HG03108 (cell line): ENCODE data around the gene GALNT18.
"Not testable (repeated sequence)": the region's sequence is repeated elsewhere in the genome, so short reads cannot be mapped to it uniquely, and the experiment has no call there.

ENCODE experiments used
- ATAC-seq: cut with Tn5 transposase; IDR thresholded peaks from one replicate; pipeline ENCODE4 v1.9.1; 2021; ENCODE audit warnings: moderate library complexity; ENCODE audit not compliant: unreplicated experiment

Gene GALNT18

GRCh38 chr11:11468954-11469353 lies 152.9 kb downstream of the GALNT18 start:
- ATAC-seq = no peak

GRCh38 chr11:11467312-11467711 lies 154.5 kb downstream of the GALNT18 start:
- no peak for ATAC-seq

GRCh38 chr11:11464555-11464954 lies 157.2 kb downstream of the GALNT18 start:
- no peak for ATAC-seq

- ATAC-seq = no peak
These were observed 158.4 kb downstream of the GALNT18 start for GRCh38 chr11:11463405-11463804.

- ATAC-seq = no peak
These were observed 160.3 kb downstream of the GALNT18 start for GRCh38 chr11:11461473-11461872.

GRCh38 chr11:11459578-11459977 lies 162.2 kb downstream of the GALNT18 start:
- no peak for ATAC-seq

- ATAC-seq = no peak
These were observed 163.3 kb downstream of the GALNT18 start for GRCh38 chr11:11458485-11458884.

- ATAC-seq = no peak
These were observed 163.8 kb downstream of the GALNT18 start for GRCh38 chr11:11458001-11458400.

GRCh38 chr11:11456866-11457265 lies 164.9 kb downstream of the GALNT18 start:
- no peak for ATAC-seq

- no peak for ATAC-seq
These were observed 167.1 kb downstream of the GALNT18 start for GRCh38 chr11:11454671-11455223.

- ATAC-seq = peak; percentile 90
These were observed 170.3 kb downstream of the GALNT18 start for GRCh38 chr11:11451501-11452005.

- no peak for ATAC-seq
These were observed 171.0 kb downstream of the GALNT18 start for GRCh38 chr11:11450744-11451362.

- ATAC-seq = no peak
These were observed 172.5 kb downstream of the GALNT18 start for GRCh38 chr11:11449327-11449726.

- ATAC-seq = no peak
These were observed 173.2 kb downstream of the GALNT18 start for GRCh38 chr11:11448626-11449025.

- ATAC-seq = not testable (repeated sequence)
These were observed 174.2 kb downstream of the GALNT18 start for GRCh38 chr11:11447601-11448000.

GRCh38 chr11:11446967-11447366 lies 174.8 kb downstream of the GALNT18 start:
- no peak for ATAC-seq

- no peak for ATAC-seq
These were observed 175.2 kb downstream of the GALNT18 start for GRCh38 chr11:11446564-11446963.

GRCh38 chr11:11445441-11446185 lies 176.2 kb downstream of the GALNT18 start:
- ATAC-seq = no peak

- ATAC-seq = no peak
These were observed 177.0 kb downstream of the GALNT18 start for GRCh38 chr11:11444804-11445131.

GRCh38 chr11:11444027-11444803 lies 177.6 kb downstream of the GALNT18 start:
- no peak for ATAC-seq

- ATAC-seq = no peak
These were observed 179.0 kb downstream of the GALNT18 start for GRCh38 chr11:11442791-11443190.
